ENCODE measurements around the gene ELP2. TPM values are rescaled to one million over a fixed set of nuclear protein-coding genes. Genes with fewer than 3 reads are reported as not detected.

The ELP2 gene
- total RNA-seq, 2 donors from 2014 or later = 36.3 to 39.9 TPM

- DNase-seq = no peak
- no peak for ATAC-seq
- intact Hi-C loops (cut with DNase I, micrococcal nuclease) = no loop called here
Observed at GRCh38 chr18:36183987-36184386, 54.3 kb downstream of the ELP2 start.

DNA sequence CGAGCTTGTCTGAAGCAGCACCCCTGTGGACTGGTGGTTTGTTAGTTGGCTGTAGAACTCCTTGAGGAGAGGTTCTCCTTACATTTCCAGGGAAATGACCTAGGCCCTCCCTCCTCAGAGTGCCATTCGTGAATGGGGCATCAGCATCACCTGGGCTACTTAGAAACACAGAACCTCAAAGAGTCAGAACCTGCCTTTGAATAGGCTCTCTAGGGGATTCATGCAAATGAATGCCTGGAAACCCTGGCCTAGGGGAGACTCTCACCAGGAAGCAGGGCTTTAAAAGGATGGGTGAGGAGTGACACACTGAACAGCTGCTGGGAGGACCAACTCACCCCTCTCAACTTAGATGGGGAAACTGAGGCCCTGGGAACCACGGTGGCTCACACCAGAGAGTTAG is 55.5 kb downstream of the ELP2 start:
- no peak for DNase-seq
- no peak for ATAC-seq
- intact Hi-C loops (cut with DNase I, micrococcal nuclease) = no loop called here

DNA sequence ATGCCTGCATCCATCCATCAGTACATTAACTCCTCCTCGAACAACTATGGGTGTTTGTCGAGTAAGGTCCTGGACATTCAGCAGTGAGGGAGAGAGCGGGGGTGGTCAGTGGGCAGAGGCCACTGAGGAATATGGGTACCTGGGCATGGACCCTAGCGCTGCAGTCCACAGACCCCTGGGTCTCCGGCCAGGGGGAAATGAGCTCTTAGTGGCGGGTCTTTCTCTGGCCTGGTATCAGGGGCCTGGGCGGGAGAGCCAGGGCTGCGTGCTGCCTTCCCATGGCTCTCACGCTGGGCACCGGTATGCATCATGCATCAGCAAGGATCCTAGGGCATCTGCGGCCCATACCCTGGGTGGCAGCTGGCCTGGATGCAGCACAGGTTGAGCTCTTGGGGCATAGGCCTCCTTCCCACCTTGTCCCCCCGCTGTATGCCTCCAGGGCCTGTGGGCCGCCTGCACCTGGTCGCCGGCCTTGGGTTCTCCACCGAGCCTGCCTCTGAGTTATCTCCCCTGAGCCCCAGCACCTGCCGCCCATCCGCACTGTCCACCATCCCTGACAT is 56.3 kb downstream of the ELP2 start:
- no peak for ATAC-seq

DNA sequence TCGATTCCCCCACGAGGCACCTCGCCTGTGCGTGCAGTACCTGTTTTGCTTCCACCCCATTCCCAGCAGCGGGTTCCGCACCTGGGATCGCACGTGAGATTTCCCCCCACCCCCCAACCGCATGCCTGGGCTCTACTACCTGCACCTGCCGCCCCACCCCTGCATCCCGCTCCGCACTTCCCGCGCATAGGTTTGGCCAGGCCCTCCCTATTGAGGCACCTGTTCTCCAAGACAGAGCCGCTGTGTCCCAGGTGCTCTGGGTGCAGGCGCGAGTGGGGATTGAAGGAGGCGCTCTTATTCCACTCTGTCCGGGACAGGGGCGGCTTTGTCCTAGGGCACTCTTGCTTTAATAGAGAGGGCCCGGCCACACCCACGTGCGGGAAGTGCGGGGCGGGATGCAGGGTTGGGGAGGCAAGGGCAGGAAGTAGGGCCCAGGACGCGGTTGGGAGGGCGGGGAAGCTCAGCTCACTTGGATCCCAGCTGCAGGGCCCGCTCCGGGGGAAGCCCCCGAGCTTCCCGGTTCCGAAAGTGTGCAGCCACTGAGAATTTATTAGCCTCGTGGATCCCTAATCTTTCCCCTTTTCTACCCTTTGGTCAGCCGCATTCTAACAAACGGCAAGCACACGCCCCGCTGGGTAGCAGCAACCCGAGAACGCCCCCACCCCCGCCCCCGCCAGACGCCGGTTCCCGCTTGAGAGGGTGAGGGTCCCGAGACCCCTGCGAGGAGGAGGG is 56.9 kb downstream of the ELP2 start:
- DNase-seq (peak; percentile 77 to 78), ATAC-seq (peak; percentile 74)
- intact Hi-C loops (cut with DNase I, micrococcal nuclease) = no loop called here

More for the DNA sequence above, 56.3 kb downstream of the ELP2 start:
- no peak for DNase-seq
- intact Hi-C loops (cut with DNase I, micrococcal nuclease) = no loop called here

GRCh38 chr18:36187193-36187825 is 57.6 kb downstream of the ELP2 start, which contains the start of gene MOCOS:
Gene MOCOS (plus strand): TSS chr18:36187497. CDS start chr18:36187540, 43 bp downstream.
- ATAC-seq (peak; percentile 94), DNase-seq (peak; percentile 84 to 93)
- intact Hi-C loops (cut with DNase I, micrococcal nuclease) = no loop called here

- intact Hi-C loops (cut with DNase I, micrococcal nuclease) = no loop called here
- peak; percentile 34 for ATAC-seq
- peak; percentile 32 to 46 for DNase-seq
Observed at GRCh38 chr18:36187826-36188721, 58.4 kb downstream of the ELP2 start.

GRCh38 chr18:36188916-36189315 is 59.2 kb downstream of the ELP2 start:
- no peak for DNase-seq
- intact Hi-C loops (cut with DNase I, micrococcal nuclease) = no loop called here
- no peak for ATAC-seq

DNA sequence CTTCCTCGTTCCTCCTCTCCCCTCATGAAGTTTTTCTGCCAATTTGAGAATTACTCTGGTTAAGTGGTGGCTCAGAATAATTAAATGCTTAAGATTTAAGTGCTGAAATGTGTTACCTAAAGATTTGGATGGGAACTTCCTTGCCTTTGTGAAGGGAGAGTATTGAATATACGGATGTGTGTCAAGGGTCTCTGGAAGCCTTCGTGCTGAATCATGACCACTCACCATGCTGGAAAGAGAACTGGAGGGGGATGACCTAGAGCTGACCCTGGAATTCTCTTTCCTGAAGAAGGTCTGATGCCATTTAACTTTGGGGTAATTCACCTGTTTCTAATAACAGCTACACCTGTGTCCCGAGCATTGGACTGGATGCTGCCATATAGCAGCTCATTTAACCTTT is 59.8 kb downstream of the ELP2 start:
- ATAC-seq (no peak), DNase-seq (no peak)
- intact Hi-C loops (cut with DNase I, micrococcal nuclease) = no loop called here

GRCh38 chr18:36191286-36191685 is 61.6 kb downstream of the ELP2 start:
- DNase-seq = no peak
- intact Hi-C loops (cut with DNase I, micrococcal nuclease) = no loop called here
- no peak for ATAC-seq

DNA sequence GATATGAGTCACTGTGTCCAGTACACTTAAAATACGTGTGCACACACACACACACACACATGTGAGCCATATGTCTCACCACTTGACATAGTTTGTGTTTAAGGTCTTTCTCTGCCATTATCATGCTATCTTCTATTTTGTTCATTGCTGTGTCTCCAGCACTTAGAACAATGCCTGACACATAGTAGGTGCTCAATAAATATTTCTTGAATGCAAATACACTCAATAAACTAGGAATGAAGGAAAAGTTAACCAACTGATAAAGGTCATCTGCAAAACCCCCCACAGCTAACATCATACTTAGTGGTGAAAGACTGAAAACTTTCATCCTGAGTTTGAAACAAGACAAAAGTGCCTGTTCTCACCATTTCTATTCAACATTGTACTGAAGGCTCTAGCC is 62.0 kb downstream of the ELP2 start:
- intact Hi-C loops (cut with DNase I, micrococcal nuclease) = no loop called here
- ATAC-seq (no peak), DNase-seq (no peak)

GRCh38 chr18:36194600-36195315 is 65.1 kb downstream of the ELP2 start:
- ATAC-seq (no peak), DNase-seq (no peak)
- intact Hi-C loops (cut with DNase I, micrococcal nuclease) = no loop called here

- ATAC-seq (no peak), DNase-seq (no peak)
- intact Hi-C loops (cut with DNase I, micrococcal nuclease) = no loop called here
Observed at GRCh38 chr18:36195427-36196122, 65.9 kb downstream of the ELP2 start.

DNA sequence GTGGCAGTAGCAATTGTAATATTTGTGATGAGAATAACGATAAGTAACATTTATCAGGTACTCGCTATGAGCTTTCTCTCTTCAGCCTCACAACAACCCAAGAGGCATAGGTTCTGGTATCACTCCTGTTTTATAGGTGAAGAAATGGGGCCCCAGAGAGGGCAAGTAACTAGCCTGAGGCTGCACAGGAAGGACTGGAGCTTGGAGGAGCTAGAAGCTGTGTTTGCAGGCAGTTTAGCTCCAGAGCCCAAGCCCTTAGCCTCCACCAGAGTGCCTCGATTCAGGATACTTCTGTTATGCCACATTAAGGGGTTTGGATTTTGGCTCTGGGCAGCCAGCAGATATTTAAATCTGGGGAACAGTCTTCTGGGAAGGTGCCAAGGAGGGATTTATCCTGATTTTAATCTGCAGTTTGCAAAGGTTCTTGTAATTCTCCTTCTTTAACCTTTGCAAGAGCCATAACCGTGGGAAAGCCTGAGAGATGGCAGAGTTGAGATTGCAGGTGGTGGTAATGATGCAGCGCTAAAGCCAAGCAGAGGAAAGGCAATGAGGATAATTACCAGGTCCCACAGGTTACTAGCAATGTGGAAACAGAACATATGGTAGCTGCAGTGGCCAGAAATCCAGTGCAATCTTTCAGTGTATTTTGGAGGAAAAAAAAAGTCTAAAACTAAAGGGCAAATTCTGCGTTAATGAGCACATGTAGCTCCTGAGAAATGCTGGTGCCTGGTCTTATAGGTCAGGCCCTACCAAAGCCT is 66.7 kb downstream of the ELP2 start:
- ATAC-seq = no peak
- intact Hi-C loops (cut with DNase I, micrococcal nuclease) = no loop called here
- DNase-seq = no peak

DNA sequence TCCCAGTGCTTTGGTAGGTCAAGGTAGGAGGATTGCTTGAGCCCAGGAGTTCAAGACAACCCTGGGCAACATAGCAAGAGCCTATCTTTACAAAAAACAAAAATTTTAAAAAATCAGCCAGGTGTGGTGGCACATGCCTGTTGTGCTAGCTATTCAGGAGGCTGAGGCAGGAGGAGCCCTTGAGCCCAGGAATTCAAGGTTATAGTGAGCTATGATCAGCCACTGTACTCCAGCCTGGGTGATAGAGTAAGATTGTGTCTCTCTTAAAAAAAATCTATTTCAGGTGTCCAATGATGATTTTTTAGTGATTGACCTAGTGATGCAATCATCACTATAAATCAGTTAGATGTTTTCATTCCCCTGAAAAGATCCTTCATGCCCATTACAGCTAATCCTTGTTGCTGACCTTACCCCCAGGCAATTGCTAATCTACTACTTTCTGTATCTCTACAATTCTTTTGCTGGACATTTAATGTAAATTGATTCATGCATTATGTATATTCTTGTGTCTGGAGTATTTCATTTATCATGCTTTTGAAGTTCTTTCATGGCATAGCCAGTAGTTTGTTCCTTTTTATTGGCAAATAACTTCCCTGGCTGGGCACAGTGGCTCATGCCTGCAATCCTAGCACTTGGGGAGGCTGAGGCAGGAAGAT is 67.9 kb downstream of the ELP2 start:
- intact Hi-C loops (cut with DNase I, micrococcal nuclease) = no loop called here
- no peak for ATAC-seq
- no peak for DNase-seq

DNA sequence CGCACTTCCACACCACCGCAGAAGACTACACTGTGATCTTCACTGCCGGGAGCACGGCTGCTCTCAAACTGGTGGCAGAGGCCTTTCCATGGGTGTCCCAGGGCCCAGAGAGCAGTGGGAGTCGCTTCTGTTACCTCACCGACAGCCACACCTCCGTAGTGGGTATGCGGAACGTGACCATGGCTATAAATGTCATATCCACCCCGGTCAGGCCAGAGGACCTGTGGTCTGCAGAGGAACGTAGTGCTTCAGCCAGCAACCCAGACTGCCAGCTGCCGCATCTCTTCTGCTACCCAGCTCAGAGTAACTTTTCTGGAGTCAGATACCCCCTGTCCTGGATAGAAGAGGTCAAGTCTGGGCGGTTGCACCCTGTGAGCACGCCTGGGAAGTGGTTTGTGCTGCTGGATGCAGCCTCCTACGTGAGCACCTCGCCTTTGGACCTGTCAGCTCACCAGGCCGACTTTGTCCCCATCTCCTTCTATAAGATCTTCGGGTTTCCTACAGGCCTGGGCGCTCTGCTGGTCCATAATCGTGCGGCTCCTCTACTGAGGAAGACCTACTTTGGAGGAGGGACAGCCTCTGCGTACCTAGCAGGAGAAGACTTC is 70.1 kb downstream of the ELP2 start:
- ATAC-seq (no peak), DNase-seq (no peak)
- intact Hi-C loops (cut with DNase I, micrococcal nuclease) = no loop called here

- intact Hi-C loops (cut with DNase I, micrococcal nuclease) = no loop called here
- DNase-seq (no peak), ATAC-seq (no peak)
Observed at GRCh38 chr18:36200354-36200771, 70.7 kb downstream of the ELP2 start.

DNA sequence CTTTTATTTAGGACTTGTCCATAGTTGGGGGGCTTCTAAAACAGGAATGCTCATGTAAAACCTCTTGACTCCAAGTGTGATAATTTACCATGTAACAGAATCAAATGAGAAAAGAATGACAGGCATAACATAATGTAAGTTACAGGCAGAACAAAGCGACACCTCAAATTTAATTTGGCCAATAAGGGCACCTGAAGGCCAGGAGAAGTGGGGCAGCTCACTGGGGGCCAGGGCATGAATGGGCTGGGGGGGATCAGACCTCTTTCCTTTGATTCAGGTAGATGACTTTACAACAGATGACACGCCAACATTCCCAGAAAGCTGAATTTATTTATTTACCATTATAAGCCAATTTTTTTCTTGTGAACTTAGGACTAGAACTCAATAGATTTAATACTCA is 72.1 kb downstream of the ELP2 start:
- no peak for ATAC-seq
- no peak for DNase-seq
- intact Hi-C loops (cut with DNase I, micrococcal nuclease) = no loop called here

Measured in left colon (tissue), 2 donors.